GM03348 (cell line): Measurements from ENCODE around the gene ZNF548.
"Not testable (repeated sequence)": the region's sequence is repeated elsewhere in the genome, so short reads cannot be mapped to it uniquely, and the experiment has no call there.

Experiments used
- DNase-seq: peaks from one replicate; pipeline ENCODE4 v3.0.0; 2012; ENCODE audit warnings: low spot score

ZNF548 gene

DNA sequence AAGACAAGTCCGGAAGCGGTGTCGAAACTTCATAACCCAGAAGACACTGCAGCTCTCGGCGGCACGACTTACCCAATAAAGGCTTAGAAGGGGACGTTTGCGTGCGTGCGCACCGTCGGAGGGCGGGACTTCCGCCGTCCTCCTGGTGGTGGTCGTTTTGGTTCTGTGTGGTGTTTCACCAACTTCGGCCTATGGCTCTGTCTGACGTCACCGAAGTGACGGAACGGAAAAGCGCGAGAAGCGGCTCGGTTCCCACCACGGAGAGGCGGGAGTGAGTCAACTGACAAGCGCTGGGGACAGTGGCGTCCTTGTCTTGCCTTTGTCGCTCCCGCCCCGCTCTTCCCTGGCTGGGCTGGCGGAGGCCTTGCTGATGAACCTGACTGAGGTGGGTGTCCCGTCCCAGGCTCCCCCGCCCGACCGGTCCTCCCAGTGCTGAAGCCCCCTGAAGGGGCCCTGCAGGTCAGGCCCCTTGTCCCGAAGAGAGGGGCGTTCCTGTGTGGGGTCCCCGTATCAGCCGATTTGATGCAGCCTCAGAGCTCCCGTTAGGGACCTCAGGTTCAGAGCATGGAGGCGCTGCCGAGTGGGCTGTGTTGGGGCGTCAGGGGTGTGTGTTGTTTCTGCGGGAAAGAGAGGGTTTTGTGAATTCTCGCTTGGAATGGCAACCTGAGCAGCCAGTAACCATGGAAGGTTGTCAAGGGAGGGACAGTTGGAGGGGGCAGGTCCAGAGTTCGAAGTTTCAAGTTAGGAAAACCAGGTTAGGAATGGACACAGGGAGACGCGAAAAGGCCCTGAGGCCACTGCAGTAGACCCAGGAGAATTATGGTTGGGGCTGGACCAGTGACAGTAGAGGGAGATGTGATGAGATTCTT lies at the start of gene ZNF548:
Gene ZNF548, plus strand, starts transcription at position 125 of the 869 bp plus-strand sequence. Its CDS starts 246 bp downstream, at position 371.
- peak; percentile 97 for DNase-seq

DNA sequence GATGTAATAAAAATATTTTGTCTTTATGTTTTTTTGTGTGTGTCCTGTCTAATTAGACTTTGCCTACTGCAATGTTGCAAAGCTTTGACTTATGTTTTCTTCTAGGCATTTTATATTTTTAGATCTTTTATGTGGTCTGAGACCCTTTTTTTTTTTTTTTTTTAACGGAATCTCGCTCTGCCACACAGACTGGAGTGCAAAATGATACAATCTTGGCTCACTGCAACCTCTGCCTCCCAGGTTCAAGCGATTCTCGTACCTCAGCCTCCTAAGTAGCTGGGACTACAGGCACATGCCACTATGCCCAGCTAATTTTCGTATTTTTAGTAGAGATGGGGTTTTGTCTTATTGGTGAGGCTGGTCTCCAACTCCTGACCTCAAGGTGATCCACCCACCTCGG lies 47.1 kb upstream of the ZNF548 start:
- no peak for DNase-seq

DNA sequence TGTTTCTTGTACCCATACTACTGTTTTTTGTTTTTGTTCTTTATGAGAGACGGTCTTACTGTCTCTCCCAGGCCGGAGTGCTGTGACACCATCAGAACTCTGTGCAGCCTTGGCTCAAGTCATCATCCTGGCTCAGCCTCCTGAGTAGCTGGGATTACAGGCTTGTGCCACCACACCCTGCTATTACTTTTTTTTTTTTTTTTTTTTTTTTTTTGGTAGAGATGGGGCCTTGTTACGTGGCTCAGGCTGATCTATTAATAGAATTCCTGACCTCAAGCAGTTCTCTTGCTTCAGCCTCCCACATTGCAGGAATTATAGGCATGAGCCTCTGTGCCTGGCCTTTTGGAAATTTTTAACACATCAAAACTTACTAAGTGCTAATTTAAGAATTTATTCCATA lies 41.5 kb upstream of the ZNF548 start:
- peak; percentile 59 for DNase-seq

DNA sequence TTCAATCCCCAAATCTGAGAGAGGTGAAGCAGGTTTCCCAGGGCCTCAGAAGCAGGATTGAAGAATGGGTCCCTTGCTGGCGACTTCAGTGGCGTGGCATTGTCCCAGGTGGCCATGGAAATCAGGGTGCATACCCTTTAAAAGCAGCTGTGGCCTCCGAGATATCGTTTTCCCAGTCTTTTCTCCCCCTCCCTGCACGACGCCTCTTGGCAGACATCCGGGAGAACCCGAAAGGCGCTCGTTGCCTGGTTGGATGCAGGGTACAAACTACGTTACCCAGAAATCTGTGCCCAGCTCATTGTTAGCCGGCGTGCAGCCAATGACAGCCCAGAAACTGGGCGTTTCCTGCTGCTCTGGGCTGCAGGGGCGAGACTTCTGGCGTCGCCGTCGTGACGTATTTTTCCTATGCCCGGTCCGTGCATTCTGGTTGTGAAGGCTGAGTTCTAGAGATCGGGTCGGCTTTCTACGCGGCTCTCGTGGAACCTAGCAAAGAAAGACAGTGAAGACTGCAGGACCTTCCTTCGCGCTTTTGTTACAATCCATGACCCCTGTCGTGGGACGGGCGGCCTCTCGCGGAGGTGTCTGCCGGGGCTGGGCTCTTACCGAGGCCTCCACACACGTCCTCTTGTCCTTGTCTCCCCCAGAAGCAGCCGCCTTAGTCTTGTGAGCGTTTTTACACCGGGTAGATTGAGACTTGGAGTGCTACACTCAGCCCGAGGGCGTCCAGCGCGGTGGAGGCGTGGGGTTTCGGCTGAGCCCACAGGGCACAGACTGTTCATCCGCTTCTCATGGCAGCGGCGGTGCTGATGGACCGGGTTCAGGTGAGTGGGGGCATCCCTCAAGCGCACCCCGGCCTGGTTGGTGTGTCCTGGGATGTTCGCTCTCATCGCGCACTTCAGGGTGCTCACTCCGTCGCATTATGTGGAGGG lies 38.5 kb upstream of the ZNF548 start, which contains the start of gene ZNF304:
Gene ZNF304, plus strand, starts transcription at position 395 of the 929 bp plus-strand sequence. Its CDS starts 394 bp downstream, at position 789.
- DNase-seq, result peak; percentile 95

DNA sequence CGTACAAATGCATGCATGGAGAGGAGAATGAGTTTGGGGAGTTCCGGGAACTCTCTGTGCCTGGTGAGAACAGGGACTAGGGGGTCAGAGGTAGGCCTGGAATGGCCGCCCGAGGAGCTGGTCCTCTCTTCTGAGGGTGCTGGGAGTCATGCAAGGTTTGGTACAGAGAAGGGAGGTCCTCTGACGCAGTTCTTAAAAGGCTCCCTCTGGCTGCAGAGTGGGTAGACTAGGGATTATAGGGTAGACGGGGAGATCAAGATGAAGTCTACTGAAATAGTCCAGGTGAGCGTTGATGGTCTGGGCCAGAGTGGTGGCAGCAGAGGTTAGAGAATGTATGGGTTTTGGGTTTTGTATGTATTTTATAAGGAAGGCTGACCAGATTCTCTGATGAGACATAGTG lies 37.8 kb upstream of the ZNF548 start:
- peak; percentile 24 for DNase-seq

DNA sequence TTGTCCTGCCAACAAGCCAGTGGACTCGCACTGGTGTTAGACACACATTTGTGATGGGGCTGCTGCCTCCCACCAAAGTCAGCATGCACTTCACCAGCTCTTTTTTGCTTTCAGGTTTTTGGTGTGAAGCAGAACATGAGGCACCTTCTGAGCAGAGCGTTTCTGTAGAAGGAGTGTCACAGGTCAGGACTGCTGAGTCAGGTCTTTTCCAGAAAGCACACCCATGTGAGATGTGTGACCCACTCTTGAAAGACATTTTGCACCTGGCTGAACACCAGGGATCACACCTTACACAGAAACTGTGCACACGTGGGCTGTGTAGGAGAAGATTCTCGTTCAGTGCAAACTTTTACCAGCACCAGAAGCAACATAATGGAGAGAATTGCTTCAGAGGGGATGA lies 33.7 kb upstream of the ZNF548 start:
- DNase-seq, result no peak

DNA sequence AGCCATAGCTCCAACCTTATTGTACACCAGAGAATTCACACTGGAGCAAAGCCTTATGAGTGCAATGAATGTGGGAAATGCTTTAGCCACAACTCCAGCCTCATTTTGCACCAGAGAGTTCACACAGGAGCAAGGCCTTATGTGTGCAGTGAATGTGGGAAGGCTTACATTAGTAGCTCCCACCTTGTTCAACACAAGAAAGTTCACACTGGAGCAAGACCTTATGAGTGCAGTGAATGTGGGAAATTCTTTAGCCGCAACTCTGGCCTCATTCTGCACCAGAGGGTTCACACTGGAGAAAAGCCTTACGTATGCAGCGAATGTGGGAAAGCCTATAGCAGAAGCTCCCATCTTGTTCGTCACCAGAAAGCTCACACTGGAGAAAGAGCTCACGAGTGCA lies 32.2 kb upstream of the ZNF548 start:
- DNase-seq, result no peak

DNA sequence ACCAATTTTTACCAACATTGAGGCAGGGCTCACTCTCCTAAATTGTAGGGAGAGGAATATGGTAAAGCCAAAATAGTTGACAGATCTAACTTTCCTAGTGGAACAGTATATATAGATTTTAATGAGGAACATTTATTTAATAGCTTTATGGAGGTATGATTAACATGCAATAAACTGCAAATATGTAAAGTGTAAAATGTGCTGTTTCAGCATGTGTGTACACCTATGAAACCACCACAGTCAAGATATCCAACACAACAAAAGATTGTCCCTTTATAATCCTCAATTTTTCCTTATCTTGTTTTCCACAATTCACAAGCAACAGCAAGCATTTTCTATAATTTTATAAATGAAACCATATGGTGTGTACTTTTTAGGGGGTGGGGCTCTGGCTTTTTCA lies 30.4 kb upstream of the ZNF548 start:
- no peak for DNase-seq

DNA sequence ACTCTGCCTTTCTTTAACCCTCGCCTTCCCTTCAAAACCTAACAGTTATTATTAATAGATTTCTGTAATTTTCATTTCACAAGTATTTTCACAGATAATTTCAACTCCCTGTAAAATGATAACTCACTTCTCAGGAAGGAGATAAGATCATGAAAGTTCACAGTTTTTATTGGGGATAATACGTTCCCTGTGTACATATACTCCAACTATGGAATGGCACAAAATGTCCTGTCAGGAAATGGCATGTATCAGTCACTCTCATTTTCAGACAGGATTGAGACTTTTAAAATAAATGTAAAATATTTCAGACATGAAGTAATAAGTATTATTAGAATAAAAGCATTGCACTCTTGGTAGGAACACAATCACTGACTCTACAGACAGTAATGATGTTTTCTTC lies 27.2 kb upstream of the ZNF548 start:
- no peak for DNase-seq

DNA sequence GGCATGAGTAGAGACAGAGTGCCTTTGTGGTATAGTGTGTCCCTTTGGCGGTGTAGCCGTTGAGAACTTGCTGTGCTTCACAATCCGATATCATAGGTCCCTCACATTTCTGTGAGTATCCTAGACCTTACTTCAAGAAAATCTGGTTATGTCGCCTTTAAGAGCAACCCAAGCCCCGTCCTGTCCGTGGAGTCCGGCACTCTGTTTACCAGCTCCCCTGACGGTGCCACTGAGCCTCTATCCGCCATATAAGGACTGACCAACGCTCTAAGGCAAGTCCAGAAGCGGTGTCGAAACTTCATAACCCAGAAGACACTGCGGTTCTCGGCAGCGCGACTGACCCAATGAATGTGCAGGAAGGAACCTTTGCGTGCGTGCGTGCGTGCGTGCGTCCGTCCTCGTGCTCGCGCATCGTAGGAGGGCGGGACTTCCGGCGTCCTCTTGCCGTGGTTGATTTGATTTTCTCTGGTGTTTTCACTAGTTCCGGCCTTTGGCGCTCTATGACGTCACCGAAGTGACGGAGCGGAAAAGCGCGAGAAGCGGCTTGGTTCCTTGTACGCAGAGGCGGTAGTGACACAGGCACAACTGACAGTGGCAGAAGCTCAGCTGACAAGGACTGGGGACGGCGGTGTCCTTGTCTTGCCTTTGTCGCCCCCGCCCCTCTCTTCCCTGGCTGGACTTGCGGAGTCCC lies 26.5 kb upstream of the ZNF548 start, which contains the start of the genes TRAPPC2B and ZNF547:
Gene TRAPPC2B, plus strand, starts transcription at position 555 of the 691 bp plus-strand sequence. CDS start 1,283 bp downstream, outside the sequence.
Gene ZNF547, plus strand, starts transcription at position 555 of the 691 bp plus-strand sequence. CDS start 5,005 bp downstream, outside the sequence.
- peak; percentile 95 for DNase-seq

DNA sequence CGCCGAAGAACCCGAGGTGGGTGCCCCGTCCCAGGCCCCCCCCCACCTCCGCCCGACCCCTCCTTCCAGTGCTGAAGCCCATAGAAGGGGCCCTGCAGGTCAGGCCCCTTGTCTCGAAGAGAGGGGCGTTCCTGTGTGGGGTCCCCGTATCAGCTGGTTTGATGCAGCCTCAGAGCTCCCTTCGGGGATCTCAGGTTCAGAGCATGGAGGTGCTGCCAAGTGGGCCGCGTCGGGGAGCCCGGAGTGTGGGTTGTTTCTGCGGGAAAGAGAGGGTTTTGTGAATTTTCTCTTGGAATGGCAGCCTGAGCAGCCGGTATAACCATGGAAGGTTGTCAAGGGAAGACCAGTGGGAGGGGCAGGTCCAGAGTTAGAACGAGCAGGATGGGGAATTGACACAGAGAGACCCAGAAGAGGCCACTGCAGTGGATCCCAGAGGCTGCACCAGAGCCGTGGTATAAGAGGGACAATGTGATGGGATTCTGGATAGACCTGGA lies 25.9 kb upstream of the ZNF548 start:
- peak; percentile 46 for DNase-seq

DNA sequence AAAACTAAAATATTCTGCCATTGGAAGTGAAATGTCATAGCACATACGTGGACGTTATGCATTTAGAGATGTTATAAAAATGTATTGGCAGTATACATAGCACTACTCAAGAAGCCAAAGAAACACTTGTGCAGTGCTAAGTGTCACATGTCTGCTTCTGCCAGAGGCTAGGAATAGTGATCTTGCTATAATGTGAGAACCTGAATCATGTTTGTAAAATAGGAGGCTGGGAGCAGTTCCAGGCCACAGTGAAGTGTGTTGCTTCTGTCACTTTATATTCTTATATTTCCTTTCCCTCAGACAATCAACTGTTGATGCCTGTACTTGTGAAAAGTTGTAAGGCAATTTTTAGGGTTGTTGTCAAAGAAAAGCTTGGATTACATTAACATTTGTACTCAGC lies 22.9 kb upstream of the ZNF548 start:
- DNase-seq, result no peak

DNA sequence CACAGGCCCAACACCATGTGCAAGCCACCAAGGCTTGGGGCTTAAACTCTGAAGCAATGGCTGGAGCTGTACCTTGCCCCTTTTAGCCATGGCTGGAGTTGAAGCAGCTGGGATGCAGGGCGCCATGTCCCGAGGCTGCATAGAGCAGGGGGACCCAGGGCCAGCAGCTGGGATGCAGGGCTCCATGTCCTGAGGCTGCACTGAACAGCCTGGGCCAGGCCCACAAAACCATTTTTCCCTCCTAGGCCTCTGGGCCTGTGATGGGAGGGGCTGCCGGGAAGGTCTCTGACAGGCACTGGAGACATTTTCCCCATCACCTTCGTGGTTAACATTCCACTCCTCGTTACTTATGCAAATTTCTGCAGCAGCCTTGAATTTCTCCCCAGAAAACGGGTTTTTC lies 15.5 kb upstream of the ZNF548 start:
- DNase-seq, result no peak

DNA sequence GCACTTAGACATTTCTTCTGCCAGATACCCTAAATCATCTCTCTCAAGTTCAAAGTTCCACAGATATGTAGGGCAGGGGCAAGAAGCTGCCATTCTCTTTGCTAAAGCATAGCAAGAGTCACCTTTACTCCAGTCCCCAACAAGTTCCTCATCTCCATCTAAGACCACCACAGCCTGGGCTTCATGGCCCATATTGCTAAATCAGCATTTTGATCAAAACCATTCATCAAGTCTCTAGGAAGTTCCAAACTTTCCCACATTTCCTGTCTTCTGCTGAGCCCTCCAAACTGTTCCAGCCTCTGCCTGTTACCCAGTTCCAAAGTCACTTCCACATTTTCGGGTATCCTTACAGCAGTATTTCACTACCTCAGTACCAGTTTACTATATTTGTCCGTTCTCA lies 15.0 kb upstream of the ZNF548 start:
- not testable (repeated sequence) for DNase-seq

DNA sequence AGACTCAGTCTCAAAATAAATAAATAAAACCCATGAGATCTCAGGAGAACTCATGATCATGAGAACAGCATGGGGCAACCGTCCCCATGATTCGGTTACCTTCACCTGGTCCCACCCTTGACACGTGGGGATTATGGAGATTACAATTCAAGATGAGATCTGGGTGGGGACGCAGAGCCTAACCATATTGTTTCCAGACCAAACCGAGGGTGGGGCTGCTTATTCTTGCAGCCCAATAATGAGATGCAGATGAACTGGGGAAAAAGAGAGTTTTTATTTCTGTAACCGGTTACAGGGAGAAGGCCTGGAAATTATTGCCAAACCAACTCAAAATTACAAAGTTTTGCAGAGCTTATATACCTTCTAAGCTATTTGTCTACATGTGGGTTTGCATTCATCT lies 13.5 kb upstream of the ZNF548 start:
- no peak for DNase-seq

DNA sequence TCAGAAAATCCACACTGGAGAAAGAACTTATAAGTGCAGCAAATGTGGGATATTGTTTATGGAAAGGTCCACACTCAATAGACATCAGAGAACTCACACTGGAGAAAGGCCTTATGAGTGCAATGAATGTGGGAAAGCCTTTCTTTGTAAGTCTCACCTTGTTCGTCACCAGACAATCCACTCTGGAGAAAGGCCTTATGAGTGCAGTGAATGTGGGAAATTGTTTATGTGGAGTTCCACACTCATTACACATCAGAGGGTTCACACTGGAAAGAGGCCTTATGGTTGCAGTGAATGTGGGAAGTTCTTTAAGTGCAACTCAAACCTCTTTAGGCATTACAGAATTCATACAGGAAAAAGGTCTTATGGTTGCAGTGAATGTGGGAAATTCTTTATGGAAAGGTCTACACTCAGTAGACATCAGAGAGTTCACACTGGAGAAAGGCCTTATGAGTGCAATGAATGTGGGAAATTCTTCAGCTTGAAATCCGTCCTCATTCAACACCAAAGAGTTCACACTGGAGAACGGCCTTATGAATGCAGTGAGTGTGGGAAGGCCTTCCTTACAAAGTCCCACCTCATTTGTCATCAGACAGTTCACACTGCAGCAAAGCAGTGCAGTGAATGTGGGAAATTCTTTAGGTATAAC lies 12.0 kb upstream of the ZNF548 start:
- DNase-seq, result no peak

DNA sequence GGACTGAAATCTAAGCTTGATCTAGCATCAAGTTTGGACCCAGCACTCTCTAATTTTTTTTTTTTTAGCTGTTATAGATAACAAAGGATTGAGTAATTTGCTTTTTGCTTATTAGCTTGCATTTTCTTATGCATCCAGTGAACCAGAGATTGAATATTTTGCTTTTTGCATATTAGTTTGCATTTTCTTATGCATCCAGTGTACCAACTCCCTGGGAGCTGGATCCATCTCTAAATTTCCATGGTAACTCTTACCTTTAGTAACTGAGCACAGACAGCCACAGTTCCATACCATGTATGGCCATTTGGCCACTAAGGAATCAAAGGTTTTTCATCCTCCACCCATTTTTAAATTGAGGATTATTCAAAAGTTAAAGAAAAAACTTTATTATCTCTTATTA lies 8.7 kb upstream of the ZNF548 start:
- DNase-seq, result no peak

DNA sequence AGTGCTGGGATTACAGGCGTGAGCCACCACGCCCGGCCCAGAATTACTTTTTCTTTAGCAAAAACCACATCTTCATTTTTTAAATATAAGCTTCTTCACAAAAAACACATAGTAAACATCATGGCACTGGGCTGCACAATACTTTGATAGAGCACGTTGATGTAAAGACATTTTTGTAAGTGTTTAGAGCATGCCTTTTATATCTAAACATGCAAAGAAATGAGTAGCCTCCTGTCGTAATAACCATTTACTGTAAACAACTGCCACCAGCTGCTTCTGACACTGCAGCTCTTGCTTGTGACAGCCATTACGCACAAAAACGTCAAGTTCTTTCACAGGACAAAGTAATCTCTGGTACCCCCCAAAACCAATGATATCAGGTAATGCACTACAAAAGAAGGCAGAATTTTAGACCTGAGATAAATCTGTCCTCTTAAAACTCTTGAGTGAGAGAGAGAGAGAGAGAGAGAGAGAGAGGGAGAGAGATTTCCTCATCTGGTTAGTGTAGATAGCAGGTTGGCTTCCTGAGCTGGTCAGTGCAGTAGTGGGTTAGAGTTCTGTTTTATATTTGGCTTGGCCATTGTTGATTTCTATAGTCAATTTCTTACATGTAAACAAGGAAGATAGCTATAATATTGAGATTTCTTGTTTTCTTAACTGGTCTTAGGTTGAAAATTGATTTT lies 6.7 kb upstream of the ZNF548 start:
- no peak for DNase-seq

DNA sequence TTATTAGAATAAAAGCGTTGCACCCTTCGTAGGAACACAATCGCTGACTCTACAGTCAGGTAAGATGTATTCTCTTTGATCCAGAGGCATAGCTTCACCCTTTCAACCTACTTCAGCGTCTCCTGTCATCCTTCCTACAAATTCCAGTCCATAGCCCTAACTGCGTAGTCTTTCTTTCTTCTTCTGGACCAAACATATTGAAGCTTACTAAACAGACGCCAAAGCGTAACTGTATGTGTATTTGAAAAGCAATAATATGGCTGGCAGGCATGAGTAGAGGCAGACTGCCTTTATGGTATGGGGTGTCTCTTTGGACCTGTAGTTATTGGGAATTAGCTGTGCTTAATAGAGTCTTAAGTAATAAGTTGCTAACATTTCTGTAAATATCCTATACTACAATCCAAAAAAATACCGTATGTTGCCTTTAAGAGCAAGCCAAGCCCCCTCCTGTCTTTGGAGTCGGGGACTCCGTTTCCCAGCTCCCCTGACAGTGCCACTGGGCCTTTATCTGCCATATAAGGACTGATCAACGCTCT lies 392 bp upstream of the ZNF548 start:
- no peak for DNase-seq

DNA sequence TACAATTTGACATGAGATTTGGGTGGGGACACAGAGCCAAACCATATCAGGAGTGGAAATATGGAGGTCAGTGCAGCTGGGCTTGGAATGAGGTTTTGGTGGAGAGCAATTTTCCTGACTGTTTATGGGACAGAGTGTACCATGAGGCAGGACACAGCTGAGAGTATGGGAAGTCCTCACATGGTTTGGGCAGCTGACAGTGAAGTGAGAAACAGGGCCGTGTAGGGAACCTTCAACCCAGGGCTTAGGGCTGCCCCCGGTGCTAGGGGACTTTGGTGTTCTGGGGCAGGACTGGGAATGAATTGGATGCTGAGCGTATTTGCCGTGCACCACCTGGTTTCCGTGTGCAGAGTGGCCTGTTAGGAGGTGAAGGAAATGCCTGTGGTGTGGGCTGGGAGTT lies 6.1 kb downstream of the ZNF548 start:
- DNase-seq, result no peak
